HG02885 (cell line): ENCODE data around the gene TTC19.
A peak's percentile ranks its signal among the peaks of the same experiment; 100 is the strongest.
"Not testable (repeated sequence)": the region's sequence is repeated elsewhere in the genome, so short reads cannot be mapped to it uniquely, and the experiment has no call there.

Experiments used
- ATAC-seq: cut with Tn5 transposase; IDR thresholded peaks from one replicate; pipeline ENCODE4 v1.9.1; 2021; ENCODE audit warnings: mild to moderate bottlenecking; ENCODE audit not compliant: unreplicated experiment, poor library complexity

The TTC19 gene

DNA sequence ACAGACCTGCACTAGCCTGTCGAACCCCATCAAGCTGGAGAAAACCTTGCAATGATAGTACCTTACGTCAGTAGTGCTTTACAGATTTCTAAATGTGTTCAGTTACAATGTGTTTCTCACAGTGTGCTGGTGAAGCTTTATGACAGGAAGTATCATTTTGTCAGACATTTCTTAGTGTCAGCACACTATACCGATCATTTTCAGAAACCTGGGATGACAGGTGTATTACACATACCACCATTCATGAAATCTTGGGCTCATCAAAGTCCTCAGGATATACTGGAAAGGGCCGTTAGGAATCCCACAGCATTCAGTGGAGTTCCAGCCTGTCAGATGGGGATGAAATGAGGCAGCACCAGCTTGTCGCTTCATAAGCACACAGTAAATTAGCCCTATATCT lies 27.3 kb downstream of the TTC19 start:
- ATAC-seq, result no peak

DNA sequence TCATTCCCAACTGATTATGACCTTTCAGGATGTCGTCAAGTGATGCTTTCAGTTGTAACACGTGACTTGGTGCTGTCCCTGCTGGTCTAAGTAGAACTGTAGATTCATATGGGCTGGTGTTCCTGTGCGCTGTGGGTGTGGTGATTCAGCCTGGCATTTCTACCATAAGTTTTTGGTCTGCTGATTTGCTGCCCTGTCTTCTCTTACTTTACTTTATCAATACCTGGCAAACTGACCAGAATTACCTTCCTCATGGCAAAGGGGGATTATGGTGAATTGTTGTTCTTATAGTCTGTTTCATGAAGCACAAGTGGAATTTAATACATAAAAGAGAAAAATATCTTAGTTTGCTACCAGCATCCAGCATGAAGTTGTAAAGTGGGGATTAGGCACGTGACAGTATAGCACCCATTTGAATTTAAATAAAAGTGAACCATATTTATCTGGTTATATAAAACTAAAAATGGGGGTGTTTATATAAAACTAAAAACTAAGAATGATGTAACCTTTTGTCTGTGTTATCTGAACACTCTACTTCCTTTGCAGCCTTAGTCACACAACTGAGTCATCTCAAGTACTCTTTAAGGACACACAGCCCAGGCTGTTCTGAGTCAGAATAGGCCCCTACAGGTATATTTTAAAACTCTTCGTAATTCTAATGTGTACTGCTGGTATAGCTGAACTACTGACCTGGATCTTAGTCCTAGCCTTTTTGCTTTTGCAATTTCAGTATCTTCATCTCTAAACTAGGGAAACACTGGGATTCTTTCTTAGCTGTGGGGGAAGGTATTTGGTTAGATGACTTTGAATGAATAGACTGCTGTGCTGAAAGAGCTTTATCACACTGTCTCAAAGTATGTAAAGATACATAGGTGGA lies 28.3 kb downstream of the TTC19 start:
- ATAC-seq, result peak; percentile 98

DNA sequence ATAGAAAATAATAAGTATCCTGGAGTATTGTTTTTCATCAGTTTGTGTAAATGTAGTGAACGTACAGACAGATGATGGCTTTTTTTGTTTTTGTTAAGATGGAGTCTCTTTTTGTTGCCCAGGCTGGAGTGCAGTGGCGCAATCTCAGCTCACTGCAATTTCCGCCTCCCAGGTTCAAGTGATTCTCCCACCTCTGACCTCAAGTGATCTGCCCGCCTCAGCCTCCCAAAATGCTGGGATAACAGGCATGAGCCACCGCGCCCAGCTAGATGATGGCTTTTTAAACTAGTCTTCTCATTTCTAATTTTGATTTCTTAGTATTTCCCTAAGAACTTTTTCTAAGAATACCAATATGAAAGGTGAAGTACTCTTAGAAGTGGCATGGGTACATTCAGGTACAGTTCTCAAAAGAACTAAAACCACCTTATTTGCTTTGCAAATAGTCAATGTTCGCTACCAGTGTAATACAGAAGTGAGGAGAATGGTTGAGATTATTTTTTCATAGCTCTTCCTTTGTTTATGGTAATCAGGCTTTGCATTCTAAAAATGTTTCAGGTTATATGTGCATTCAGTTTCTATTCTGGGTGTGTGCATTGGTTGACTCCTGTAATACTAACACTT lies 34.2 kb downstream of the TTC19 start:
- ATAC-seq, result no peak

DNA sequence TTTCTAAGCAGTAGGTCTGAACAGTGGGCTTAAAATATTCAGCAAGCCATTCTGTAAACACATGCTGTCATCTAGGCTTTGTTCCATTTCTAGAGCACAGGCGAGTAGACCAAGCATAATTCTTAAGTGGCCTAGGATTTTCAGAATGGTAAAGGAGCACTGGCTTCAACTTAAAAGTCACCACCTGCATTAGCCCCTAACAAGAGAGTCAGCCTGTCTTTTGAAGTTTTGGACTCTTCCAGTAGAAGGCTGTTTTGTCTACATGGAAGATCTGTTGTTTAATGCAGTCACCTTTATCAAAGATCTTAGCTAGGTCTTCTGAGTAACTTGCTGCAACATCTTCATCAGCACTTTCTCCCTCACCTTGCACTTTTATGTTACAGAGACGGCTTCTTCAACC lies 36.6 kb downstream of the TTC19 start:
- no peak for ATAC-seq

DNA sequence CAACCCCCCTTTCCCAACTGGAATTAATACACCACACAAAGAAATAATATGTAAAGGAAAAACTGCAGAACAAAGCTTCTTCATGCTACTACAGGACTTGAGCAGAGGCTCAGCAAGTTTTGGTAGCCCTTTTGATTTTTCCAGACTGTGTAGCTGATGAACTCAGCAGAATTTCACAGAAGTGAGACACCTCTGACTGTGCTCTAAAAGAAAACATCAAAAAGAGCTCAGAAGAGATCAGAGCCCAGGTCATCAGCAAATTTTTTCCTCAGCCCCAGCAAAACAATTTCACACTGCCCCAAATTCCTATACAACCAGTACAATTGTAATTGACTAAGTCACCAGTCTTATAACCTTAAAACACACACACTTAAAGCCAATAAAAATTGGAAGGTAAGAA lies 38.0 kb downstream of the TTC19 start:
- ATAC-seq, result no peak

DNA sequence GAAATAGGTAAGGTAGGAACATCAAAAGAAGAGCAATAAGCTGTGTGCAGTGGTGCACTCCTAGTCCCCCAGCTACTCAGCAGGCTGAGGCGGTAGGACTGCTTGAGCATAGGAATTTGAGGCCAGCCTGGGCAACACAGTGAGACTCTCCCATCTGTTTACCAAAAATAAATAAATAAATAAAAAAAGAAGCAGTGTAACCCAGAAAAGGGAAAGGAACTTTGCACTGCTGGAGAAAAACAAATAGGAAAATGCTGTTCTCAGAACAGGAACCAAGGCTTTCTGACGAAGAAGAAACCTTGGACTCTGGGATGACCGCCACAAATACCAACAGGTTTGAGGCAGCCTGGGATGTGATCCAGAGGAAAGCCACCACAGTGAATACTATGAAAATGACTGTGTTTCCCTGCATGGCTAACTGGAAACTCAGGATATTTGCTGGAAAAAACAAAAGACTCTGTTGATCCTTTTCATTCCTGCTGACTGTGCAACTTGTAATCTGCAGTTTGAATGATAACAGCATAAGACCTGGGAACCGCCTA lies 41.2 kb downstream of the TTC19 start:
- ATAC-seq, result no peak

DNA sequence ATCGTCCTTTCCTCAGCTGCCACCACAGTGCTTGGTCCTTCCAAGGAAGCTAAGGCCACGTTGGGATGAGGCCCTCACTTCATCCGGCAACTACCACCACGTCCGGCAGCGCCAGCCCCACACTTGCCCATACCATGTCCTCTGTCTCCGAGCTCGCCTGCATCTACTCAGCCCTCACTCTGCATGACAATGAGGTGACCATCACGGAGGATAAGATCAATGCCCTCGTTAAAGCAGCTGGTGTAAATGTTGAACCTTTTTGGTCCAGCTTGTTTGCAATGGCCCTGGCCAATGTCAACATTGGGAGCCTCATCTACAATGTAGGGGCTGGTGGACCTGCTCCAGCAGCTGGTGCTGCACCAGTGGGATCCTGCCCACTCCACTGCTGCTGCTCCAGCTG lies 44.9 kb downstream of the TTC19 start:
- ATAC-seq, result no peak

DNA sequence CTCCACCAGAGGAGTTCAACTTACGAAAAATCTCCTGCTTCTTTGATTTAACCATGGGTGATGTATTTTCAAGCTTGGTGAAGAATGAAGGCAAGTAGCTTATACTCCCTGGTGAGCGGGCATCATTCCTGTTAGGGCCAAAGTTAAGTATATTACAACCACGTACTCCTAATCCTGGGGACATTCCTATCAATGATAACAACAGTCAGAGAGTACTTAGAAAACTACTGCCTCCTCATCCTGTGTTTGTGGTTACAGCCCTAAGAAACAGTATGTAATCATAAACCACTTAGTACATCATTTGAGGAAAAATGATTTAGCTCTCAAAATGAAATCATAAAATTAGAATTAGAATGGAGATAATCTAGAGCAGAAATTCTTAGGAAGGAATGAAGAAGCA lies 47.3 kb downstream of the TTC19 start:
- no peak for ATAC-seq

DNA sequence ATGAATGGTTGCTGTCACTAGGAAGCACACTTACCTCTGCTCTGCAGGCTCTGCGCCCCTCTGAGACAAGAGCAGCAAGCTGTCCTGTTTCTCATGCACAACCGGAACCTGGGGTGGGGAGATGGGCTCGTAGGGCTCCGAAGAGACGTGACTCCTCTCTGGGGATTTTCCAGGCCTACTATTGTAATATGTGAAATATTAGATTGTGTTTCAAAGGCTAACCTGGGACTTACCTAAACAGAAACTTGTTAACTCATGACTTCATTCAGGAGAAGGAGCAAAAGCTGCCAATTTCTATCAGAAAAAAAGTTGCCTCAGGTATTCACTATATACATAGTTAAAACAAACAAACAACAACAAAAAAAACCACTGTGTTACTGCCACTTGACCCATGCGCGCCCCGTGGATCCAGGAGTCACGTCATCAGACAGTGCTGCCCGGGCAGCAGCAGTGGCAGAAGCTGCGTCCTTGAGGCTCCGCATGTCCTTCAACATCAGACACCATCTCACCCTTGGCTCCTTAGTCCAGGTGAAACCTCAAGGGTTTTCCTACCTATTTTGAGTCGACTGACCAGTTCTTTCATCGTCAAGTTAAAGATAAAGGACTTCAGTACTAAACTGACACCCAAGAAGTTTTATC lies 49.3 kb downstream of the TTC19 start:
- no peak for ATAC-seq

DNA sequence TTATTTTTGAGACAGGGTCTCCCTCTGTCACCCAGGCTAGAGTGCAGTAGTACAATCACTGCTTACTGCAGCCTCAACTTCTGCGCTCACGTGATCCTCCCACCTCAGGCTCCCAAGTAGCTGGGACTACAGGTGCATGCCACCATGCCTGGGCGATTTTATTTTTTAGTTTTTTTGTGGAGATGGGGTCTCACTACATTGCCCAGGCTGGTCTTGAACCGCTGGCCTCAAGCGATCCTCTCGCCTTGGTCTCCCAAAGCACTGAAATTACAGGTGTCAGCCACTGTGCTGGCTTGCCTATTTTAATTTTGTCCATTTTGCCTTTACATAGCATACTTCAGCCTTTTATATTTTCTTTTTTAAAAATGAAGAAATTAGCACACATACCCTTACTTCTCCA lies 51.2 kb downstream of the TTC19 start:
- ATAC-seq, result no peak

DNA sequence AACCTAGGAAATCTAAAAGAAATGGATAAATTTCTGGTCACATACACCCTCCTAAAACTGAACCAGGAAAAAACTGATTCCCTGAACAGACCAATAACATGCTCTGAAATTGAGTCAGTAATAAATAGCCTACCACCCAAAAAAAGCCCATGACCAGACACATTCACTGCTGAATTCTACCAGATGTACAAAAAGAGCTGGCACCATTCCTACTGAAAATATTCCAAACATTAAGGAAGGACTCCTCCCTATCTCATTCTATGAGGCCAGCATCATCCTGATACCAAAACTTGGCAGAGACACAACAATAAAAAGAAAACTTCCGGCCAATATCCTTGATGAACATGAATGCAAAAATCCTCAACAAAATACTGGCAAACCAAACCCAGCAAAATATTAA lies 52.9 kb downstream of the TTC19 start:
- no peak for ATAC-seq

DNA sequence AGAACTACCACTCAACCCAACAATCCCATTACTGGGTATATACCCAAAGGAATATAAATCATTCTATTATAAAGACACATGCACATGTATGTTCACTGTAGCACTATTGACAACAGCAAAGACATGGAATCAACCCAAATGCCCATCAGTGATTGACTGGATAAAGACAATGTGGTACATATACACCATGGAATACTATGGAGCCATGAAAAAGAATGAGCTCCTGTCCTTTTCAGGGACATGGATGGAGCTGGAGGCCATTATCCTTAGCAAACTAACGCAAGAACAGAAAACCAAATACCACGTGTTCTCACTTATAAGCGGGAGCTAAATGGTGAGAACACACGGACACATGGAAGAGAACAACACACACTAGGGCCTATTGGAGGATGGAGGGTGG lies 55.5 kb downstream of the TTC19 start:
- ATAC-seq, result not testable (repeated sequence)

DNA sequence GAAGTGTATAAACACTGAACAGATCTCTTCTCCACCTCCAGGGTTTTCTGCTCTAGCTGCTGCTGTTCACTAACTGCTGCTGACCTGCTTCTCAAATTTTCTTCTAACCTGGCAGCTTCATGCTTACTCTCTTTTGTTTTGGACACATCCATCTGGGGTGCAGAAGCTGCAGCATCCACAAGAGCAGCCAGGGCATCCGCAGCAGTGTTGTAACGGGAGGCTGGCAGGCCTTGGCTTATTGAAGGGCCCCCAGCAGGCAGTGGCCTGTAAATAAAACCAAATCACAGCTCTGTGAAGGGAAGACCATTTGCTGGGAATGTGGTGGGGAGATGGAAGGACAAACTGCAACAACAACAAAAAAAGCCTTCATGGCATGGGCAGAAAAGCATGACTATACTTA lies 62.0 kb downstream of the TTC19 start:
- ATAC-seq, result no peak

DNA sequence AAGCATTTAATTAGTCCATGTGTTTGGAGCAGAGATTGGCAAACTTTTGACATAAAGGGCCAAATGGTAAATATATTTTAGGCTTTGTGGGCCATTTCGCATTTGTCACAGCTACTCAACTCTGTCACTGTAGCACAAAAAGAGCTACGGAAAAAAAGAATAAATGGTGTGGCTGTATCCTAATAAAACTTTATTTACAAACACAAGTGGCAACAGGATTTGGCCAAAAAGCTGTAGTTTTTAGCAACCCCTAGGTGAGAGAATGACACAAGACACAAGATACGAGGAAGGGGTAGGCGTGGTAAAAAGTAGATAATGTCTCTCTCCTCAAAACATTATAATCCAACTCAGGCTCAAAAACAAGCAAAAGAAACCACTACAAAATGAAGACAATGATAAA lies 66.5 kb downstream of the TTC19 start:
- no peak for ATAC-seq

DNA sequence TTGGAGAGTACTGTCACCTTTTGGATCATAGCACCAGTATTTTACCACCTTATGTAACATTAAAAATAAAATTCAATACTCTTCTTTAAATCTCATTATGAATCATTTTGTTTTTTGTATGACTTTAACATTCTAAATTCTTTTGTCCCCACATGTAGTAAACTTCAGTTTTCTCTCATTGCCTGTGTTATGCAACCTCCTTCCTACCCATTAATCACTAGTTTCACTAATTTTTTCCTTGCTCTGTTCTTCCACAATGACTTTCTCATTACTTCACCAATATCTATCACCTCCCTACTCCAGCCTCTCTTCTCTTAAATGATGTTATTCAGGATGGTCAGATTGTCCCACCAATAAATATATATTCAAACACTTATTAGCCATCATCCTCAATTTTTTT lies 68.7 kb downstream of the TTC19 start:
- no peak for ATAC-seq

DNA sequence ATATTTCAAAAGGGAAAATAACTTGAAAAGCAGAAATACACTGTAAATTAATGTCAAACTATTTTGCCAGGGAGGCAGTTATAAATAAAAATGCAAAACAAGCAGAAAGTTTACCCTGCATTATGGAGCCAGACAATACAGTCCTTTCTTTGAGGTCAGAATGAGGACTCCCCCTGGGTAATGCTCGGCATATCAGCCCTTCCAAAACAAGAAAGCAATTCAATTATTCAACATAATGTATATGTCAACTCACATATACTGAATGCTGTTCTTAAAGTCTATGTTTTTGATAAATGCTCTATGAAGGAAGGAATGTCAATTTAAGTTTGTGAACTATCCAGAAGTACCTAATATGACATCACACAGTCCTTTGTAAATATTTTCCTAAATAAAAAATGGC lies 72.4 kb downstream of the TTC19 start:
- ATAC-seq, result no peak

DNA sequence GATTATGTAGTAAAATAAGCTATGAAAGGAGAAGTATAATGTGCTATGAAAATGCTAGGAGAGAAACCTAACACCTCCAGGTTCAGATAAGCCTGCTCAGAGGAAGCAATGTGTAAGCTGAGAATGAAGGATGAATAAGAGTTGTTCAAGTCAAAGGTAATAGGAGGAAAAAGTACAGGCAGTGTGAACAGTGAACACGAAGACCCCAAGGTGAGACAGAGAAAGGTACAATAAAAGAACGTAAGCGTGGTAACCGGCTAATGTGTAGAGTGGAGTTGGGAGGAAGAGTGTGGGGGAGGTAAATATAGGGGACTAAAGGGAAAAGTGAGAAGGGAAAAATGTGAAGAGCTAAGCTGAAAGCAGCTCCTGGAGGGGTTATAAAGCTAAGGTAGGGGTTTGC lies 74.2 kb downstream of the TTC19 start:
- ATAC-seq, result no peak

DNA sequence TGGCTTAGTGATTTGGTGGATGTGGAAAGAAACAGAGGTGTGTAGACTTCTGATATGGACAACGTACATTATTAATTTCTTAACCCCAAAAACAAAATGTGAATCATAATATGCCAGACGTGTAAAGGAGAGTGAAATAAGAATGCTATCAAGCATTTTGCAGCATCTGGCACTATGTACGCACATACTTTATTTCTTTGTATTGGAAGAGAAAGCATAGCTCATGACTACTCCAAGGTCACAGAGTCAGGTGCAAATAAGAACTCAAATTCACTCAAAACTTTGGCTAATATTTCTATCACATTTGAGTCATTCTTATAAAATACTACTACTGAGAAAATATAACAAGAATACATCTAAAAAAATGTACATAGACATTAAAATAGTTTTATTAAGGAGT lies 74.8 kb downstream of the TTC19 start:
- ATAC-seq, result no peak

DNA sequence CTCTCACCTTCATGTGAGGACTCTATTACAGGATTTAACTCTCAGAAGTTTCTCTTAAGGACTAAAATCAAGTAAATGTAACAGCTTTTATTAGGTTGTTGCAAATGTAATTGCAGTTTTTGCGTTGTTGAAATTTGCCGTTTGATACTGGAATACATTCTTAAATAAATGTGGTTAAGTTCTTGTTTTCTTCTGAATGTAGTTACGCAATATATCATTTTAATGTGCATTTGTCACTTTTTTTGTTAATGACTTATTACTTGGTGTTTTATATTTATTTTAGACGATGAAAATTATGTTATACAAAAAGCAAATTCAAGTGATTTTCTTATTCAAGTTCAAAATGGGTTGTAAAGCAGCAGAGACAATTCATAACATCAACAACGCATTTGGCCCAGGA lies 76.3 kb downstream of the TTC19 start:
- ATAC-seq, result no peak
